Esophagus muscularis mucosa (tissue), 3 donors: ENCODE results near the gene NOPCHAP1.

Experiments
- CTCF ChIP-seq, 3 experiments: fragments of 200-600 bp in 2 of 3; fragments of 450-650 bp in 1 of 3; sonication (generic) in 2 of 3; IDR thresholded peaks; one replicate each; pipeline ENCODE4 v1.5.1; 2017 to 2019; ENCODE audit warnings: antibody characterized with exemption in 3 of 3, mild to moderate bottlenecking in 2 of 3, moderate library complexity in 1 of 3
- POLR2A ChIP-seq: fragments of 450-650 bp; IDR thresholded peaks from one replicate; pipeline ENCODE4 v1.6.1; 2017; ENCODE audit warnings: antibody characterized with exemption, moderate library complexity, mild to moderate bottlenecking, low read depth
- POLR2AphosphoS5 ChIP-seq, 2 donors: sonication (generic); formaldehyde crosslinking; IDR thresholded peaks; one replicate each; pipeline ENCODE4 v1.6.1; 2017; ENCODE audit warnings: antibody characterized with exemption in 2 of 2

- TF ChIP-seq CTCF (IDR thresholded peaks at IDR 0.05), result no peak
- TF ChIP-seq POLR2AphosphoS5 (IDR thresholded peaks at IDR 0.05), result no peak
- no peak for TF ChIP-seq POLR2A
These were observed 27.8 kb downstream of the NOPCHAP1 start for GRCh38 chr12:105013892-105014291.
